ES-I3 (cell line): ENCODE results near the gene HAUS5.
A peak's percentile ranks its signal among the peaks of the same experiment; 100 is the strongest.
"Not testable (repeated sequence)": the region's sequence is repeated elsewhere in the genome, so short reads cannot be mapped to it uniquely, and the experiment has no call there.

Experiments
- H3K36me3 ChIP-seq: 2 replicates; pipeline ENCODE4 v1.6.1; 2013; ENCODE audit warnings: mild to moderate bottlenecking, low read length, control low read depth, moderate library complexity; ENCODE audit not compliant: insufficient read depth
- H3K4me1 ChIP-seq: 2 replicates; pipeline ENCODE4 v1.6.1; 2013; ENCODE audit warnings: mild to moderate bottlenecking, control low read depth, low read length; ENCODE audit not compliant: insufficient read depth
- H3K9ac ChIP-seq: 2 replicates; pipeline ENCODE4 v1.6.1; 2013; ENCODE audit warnings: low read depth, mild to moderate bottlenecking, low read length, moderate library complexity
- H3K9me3 ChIP-seq: 2 replicates; pipeline ENCODE4 v1.6.1; 2013; ENCODE audit warnings: mild to moderate bottlenecking, low read length, moderate library complexity; ENCODE audit not compliant: control insufficient read depth, insufficient read depth

The HAUS5 gene

GRCh38 chr19:35595026-35595425 is 17.5 kb upstream of the HAUS5 start:
- not testable (repeated sequence) for H3K36me3 ChIP-seq, H3K9ac ChIP-seq, H3K4me1 ChIP-seq, H3K9me3 ChIP-seq

- Histone ChIP-seq H3K4me1 (no peaks in the 10 kb centered on the region), H3K36me3 (no peaks in the 10 kb centered on the region), H3K9ac (no peak overlapping the region), H3K9me3 (no peaks in the 10 kb centered on the region)
Observed at GRCh38 chr19:35595928-35596327, 16.6 kb upstream of the HAUS5 start.

GRCh38 chr19:35596366-35596999 is 16.1 kb upstream of the HAUS5 start:
- no peaks in the 10 kb centered on the region for H3K36me3 ChIP-seq
- H3K9me3 ChIP-seq: no peaks in the 10 kb centered on the region
- H3K4me1 ChIP-seq: no peaks in the 10 kb centered on the region
- H3K9ac ChIP-seq: no peak overlapping the region

GRCh38 chr19:35601971-35602370 is 10.6 kb upstream of the HAUS5 start:
- no peak overlapping the region for H3K9ac ChIP-seq
- H3K4me1 ChIP-seq: no peaks in the 10 kb centered on the region
- H3K36me3 ChIP-seq: no peaks in the 10 kb centered on the region
- H3K9me3 ChIP-seq: peaks cover 3% of the 10 kb centered on the region; the same call in 1 of the 2 replicates

- not testable (repeated sequence) for H3K9ac ChIP-seq, H3K36me3 ChIP-seq, H3K9me3 ChIP-seq
Observed at GRCh38 chr19:35604436-35604835, 8.1 kb upstream of the HAUS5 start.

GRCh38 chr19:35607170-35607569 is 5.4 kb upstream of the HAUS5 start:
- H3K9me3 ChIP-seq, H3K4me1 ChIP-seq, H3K9ac ChIP-seq, H3K36me3 ChIP-seq: not testable (repeated sequence)

More at GRCh38 chr19:35604436-35604835, 8.1 kb upstream of the HAUS5 start:
- not testable (repeated sequence) for H3K4me1 ChIP-seq

GRCh38 chr19:35607661-35608060 is 4.9 kb upstream of the HAUS5 start:
- H3K9me3 ChIP-seq: peaks cover 10% of the 10 kb centered on the region
- H3K36me3 ChIP-seq: no peaks in the 10 kb centered on the region
- no peak overlapping the region for H3K9ac ChIP-seq
- no peaks in the 10 kb centered on the region for H3K4me1 ChIP-seq

- Histone ChIP-seq H3K36me3 (no peaks in the 10 kb centered on the region), H3K4me1 (no peaks in the 10 kb centered on the region), H3K9me3 (peaks cover 10% of the 10 kb centered on the region), H3K9ac (no peak overlapping the region)
Observed at GRCh38 chr19:35608251-35608650, 4.3 kb upstream of the HAUS5 start.

GRCh38 chr19:35609851-35610353 is 2.6 kb upstream of the HAUS5 start:
- H3K36me3 ChIP-seq: no peaks in the 10 kb centered on the region
- peaks cover 10% of the 10 kb centered on the region for H3K9me3 ChIP-seq
- H3K4me1 ChIP-seq: no peaks in the 10 kb centered on the region
- H3K9ac ChIP-seq: no peak overlapping the region

- Histone ChIP-seq H3K9ac (peak overlapping the region; percentile 73; the same call in 1 of the 2 replicates), H3K4me1 (no peaks in the 10 kb centered on the region), H3K9me3 (peaks cover 5% of the 10 kb centered on the region; the same call in 1 of the 2 replicates), H3K36me3 (no peaks in the 10 kb centered on the region; the same call in 1 of the 2 replicates)
Observed at GRCh38 chr19:35612224-35612558, 344 bp upstream of the HAUS5 start.

- Histone ChIP-seq H3K4me1 (no peaks in the 10 kb centered on the region), H3K36me3 (peaks cover 3% of the 10 kb centered on the region; the same call in 1 of the 2 replicates), H3K9ac (no peak overlapping the region), H3K9me3 (no peaks in the 10 kb centered on the region)
Observed at GRCh38 chr19:35613574-35613973, 1.0 kb downstream of the HAUS5 start.

- Histone ChIP-seq H3K36me3 (peaks cover 3% of the 10 kb centered on the region; the same call in 1 of the 2 replicates), H3K9me3 (no peaks in the 10 kb centered on the region), H3K4me1 (no peaks in the 10 kb centered on the region), H3K9ac (no peak overlapping the region)
Observed at GRCh38 chr19:35615036-35615435, 2.5 kb downstream of the HAUS5 start.

GRCh38 chr19:35618857-35619256 is 6.3 kb downstream of the HAUS5 start:
- Histone ChIP-seq H3K9me3 (no peaks in the 10 kb centered on the region), H3K9ac (no peak overlapping the region), H3K4me1 (no peaks in the 10 kb centered on the region), H3K36me3 (peaks cover 3% of the 10 kb centered on the region; the same call in 1 of the 2 replicates)

GRCh38 chr19:35619290-35619923 is 6.9 kb downstream of the HAUS5 start:
- no peaks in the 10 kb centered on the region for H3K4me1 ChIP-seq
- no peaks in the 10 kb centered on the region for H3K9me3 ChIP-seq
- H3K36me3 ChIP-seq: peaks cover 3% of the 10 kb centered on the region; the same call in 1 of the 2 replicates
- no peak overlapping the region for H3K9ac ChIP-seq

- H3K9me3 ChIP-seq: no peaks in the 10 kb centered on the region
- no peaks in the 10 kb centered on the region for H3K4me1 ChIP-seq
- H3K36me3 ChIP-seq: peaks cover 3% of the 10 kb centered on the region; the same call in 1 of the 2 replicates
- H3K9ac ChIP-seq: no peak overlapping the region
Observed at GRCh38 chr19:35620001-35620400, 7.5 kb downstream of the HAUS5 start.
